Measurements from ENCODE around the gene PHETA1.

GRCh38 chr12:111395336-111396187 lies 26.7 kb upstream of the PHETA1 start:
- TF ChIP-seq, protein P1, sequence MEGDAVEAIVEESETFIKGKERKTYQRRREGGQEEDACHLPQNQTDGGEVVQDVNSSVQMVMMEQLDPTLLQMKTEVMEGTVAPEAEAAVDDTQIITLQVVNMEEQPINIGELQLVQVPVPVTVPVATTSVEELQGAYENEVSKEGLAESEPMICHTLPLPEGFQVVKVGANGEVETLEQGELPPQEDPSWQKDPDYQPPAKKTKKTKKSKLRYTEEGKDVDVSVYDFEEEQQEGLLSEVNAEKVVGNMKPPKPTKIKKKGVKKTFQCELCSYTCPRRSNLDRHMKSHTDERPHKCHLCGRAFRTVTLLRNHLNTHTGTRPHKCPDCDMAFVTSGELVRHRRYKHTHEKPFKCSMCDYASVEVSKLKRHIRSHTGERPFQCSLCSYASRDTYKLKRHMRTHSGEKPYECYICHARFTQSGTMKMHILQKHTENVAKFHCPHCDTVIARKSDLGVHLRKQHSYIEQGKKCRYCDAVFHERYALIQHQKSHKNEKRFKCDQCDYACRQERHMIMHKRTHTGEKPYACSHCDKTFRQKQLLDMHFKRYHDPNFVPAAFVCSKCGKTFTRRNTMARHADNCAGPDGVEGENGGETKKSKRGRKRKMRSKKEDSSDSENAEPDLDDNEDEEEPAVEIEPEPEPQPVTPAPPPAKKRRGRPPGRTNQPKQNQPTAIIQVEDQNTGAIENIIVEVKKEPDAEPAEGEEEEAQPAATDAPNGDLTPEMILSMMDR (IDR thresholded peaks at IDR 0.05; ENCODE audit: extremely low read depth in 1 of 2, insufficient read depth in 1 of 2, low read depth in 1 of 2, low read length in 2 of 2), result no peak
- no peak for TF ChIP-seq POLR2A (IDR thresholded peaks at IDR 0.05; ENCODE audit: low read depth, low read length)

Measured in endothelial cell of umbilical vein (primary cell).